HepG2 (cell line): Measurements from ENCODE around the gene ARHGAP45. TPM values are rescaled to one million over a fixed set of nuclear protein-coding genes. Genes with fewer than 3 reads are reported as not detected.

Experiments used
- DNMT1 ChIP-seq: sonication (generic); formaldehyde crosslinking; IDR thresholded peaks from 2 replicates; pipeline ENCODE4 v1.5.1; 2020; ENCODE audit warnings: mild to moderate bottlenecking, missing genetic modification reagents
- FOXJ3 ChIP-seq: sonication (generic); formaldehyde crosslinking; IDR thresholded peaks from 2 replicates; pipeline ENCODE4 v1.4.0; 2020; ENCODE audit warnings: missing genetic modification reagents, mild to moderate bottlenecking, borderline replicate concordance
- HNRNPK ChIP-seq: fragments of 200-400 bp; formaldehyde crosslinking; IDR thresholded peaks from 2 replicates; pipeline ENCODE4 v1.6.1; 2018; ENCODE audit warnings: low read length, low read depth, moderate library complexity, mild to moderate bottlenecking; ENCODE audit not compliant: poor library complexity, severe bottlenecking
- HOXA7 ChIP-seq: sonication (generic); formaldehyde crosslinking; IDR thresholded peaks from 2 replicates; pipeline ENCODE4 v1.8.1; 2022; ENCODE audit warnings: mild to moderate bottlenecking, missing genetic modification reagents, moderate library complexity
- MXI1 ChIP-seq: IDR thresholded peaks from 3 replicates; pipeline ENCODE4 v1.6.1; 2012; ENCODE audit warnings: low read depth, low read length, inconsistent platforms, borderline replicate concordance
- NFIB ChIP-seq: sonication (generic); formaldehyde crosslinking; IDR thresholded peaks from 2 replicates; pipeline ENCODE4 v1.9.0; 2021; ENCODE audit warnings: missing genetic modification reagents, mild to moderate bottlenecking, borderline replicate concordance
- TBX2 ChIP-seq: sonication (generic); formaldehyde crosslinking; IDR thresholded peaks from 2 replicates; pipeline ENCODE4 v1.5.0; 2020; ENCODE audit warnings: missing genetic modification reagents, mild to moderate bottlenecking, borderline replicate concordance
- TBX3 ChIP-seq: fragments of 450-650 bp; IDR thresholded peaks from 2 replicates; pipeline ENCODE4 v1.6.1; 2017; ENCODE audit warnings: antibody characterized with exemption, mild to moderate bottlenecking, inconsistent platforms, borderline replicate concordance
- XRCC5 ChIP-seq: fragments of 200-400 bp; formaldehyde crosslinking; optimal IDR thresholded peaks from 2 replicates; pipeline ENCODE3; 2017; ENCODE audit warnings: mild to moderate bottlenecking, low read length
- ZNF224 ChIP-seq: sonication (generic); formaldehyde crosslinking; IDR thresholded peaks from 2 replicates; pipeline ENCODE4 v1.5.0; 2020; ENCODE audit warnings: mild to moderate bottlenecking, missing genetic modification reagents
- ZNF547 ChIP-seq: sonication (generic); formaldehyde crosslinking; IDR thresholded peaks from 2 replicates; pipeline ENCODE4 v1.5.1; 2020; ENCODE audit warnings: mild to moderate bottlenecking, missing genetic modification reagents
- ZNF777 ChIP-seq: sonication (generic); formaldehyde crosslinking; IDR thresholded peaks from 2 replicates; pipeline ENCODE4 v1.4.0; 2020; ENCODE audit warnings: missing genetic modification reagents
- polyA plus RNA-seq, 8 experiments: library from polyadenylated mRNA; depleted of rRNA in 3 of 8; stranded (reverse) in 7 of 8; unstranded in 1 of 8; fragments of >200 nt; fragmentation: Illumina TruSeq in 4 of 8; extraction: Trizol in 4 of 8; gene quantifications; 2 replicates each; pipeline versions ENCODE4 v1.2.1 to v1.2.3, GENCODE V29; 2011 to 2016; ENCODE audit warnings: low read depth in 4 of 8, missing spikeins in 1 of 8, mixed read lengths in 1 of 8; ENCODE audit not compliant: insufficient read depth in 1 of 8
- total RNA-seq, 5 experiments: library from RNA; depleted of rRNA; stranded (reverse); fragments of >200 nt; fragmentation: Illumina TruSeq; extraction: Trizol; gene quantifications; 2 replicates each; pipeline ENCODE4 v1.2.3, GENCODE V29; 2016; ENCODE audit warnings: low read depth in 1 of 5
- TF ChIP-seq, protein P1 (sequence below): sonication (generic); formaldehyde crosslinking; IDR thresholded peaks from 2 replicates; pipeline ENCODE4 v1.9.0; 2021; ENCODE audit warnings: missing genetic modification reagents, mild to moderate bottlenecking, borderline replicate concordance
- TF ChIP-seq, protein P2 (sequence below): IDR thresholded peaks from 2 replicates; pipeline ENCODE4 v1.6.1; 2016; ENCODE audit warnings: missing compliant biosample characterization, missing genetic modification reagents, borderline replicate concordance
- TF ChIP-seq, protein P3 (sequence below): sonication (generic); formaldehyde crosslinking; IDR thresholded peaks from 2 replicates; pipeline ENCODE4 v1.4.0; 2020; ENCODE audit warnings: mild to moderate bottlenecking, missing genetic modification reagents
- TF ChIP-seq, protein P4 (sequence below): sonication (generic); formaldehyde crosslinking; IDR thresholded peaks from 2 replicates; pipeline ENCODE4 v1.4.0; 2020; ENCODE audit warnings: mild to moderate bottlenecking, missing genetic modification reagents
- TF ChIP-seq, protein P5 (sequence below): sonication (generic); formaldehyde crosslinking; IDR thresholded peaks from 2 replicates; pipeline ENCODE4 v1.4.0; 2020; ENCODE audit warnings: low read depth, mild to moderate bottlenecking, missing genetic modification reagents

Gene ARHGAP45
- total and polyA plus RNA-seq, 2 of the 13 experiments (the other 11 are each of a cell fraction or from before 2014, with no cell fraction given) = 0.84 to 32.0 TPM

DNA sequence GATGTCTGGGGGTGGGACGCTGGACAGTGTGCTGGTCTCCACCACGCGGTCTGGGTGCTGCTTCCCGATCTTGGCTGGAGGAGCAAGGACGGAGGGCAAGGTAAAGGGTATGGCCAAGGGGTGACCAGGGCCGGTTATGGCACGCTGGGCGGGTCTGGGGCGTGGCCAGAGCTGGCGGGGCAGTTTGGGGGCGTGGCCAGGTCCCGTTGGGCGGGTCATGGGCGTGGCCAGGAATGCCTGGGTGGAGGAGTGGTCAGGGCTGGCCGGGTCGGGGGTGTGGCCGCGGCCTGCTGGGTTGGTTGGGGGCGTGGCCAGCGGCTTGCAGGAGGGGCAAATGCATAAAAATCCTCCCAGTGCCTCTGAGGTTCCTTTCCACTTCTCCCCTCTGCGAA is 56.0 kb downstream of the ARHGAP45 start (continued):
- no peak for TF ChIP-seq XRCC5
- no peak for TF ChIP-seq HNRNPK
- TF ChIP-seq, protein P1, sequence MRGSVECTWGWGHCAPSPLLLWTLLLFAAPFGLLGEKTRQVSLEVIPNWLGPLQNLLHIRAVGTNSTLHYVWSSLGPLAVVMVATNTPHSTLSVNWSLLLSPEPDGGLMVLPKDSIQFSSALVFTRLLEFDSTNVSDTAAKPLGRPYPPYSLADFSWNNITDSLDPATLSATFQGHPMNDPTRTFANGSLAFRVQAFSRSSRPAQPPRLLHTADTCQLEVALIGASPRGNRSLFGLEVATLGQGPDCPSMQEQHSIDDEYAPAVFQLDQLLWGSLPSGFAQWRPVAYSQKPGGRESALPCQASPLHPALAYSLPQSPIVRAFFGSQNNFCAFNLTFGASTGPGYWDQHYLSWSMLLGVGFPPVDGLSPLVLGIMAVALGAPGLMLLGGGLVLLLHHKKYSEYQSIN (CRISPR knock-in tag) = no peak
- TF ChIP-seq, protein P2, sequence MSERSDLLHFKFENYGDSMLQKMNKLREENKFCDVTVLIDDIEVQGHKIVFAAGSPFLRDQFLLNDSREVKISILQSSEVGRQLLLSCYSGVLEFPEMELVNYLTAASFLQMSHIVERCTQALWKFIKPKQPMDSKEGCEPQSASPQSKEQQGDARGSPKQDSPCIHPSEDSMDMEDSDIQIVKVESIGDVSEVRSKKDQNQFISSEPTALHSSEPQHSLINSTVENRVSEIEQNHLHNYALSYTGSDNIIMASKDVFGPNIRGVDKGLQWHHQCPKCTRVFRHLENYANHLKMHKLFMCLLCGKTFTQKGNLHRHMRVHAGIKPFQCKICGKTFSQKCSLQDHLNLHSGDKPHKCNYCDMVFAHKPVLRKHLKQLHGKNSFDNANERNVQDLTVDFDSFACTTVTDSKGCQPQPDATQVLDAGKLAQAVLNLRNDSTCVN = no peak
- no peak for TF ChIP-seq DNMT1
- TF ChIP-seq HOXA7 (CRISPR knock-in tag) = no peak
- TF ChIP-seq ZNF777 (CRISPR knock-in tag) = no peak
- TF ChIP-seq, protein P3, sequence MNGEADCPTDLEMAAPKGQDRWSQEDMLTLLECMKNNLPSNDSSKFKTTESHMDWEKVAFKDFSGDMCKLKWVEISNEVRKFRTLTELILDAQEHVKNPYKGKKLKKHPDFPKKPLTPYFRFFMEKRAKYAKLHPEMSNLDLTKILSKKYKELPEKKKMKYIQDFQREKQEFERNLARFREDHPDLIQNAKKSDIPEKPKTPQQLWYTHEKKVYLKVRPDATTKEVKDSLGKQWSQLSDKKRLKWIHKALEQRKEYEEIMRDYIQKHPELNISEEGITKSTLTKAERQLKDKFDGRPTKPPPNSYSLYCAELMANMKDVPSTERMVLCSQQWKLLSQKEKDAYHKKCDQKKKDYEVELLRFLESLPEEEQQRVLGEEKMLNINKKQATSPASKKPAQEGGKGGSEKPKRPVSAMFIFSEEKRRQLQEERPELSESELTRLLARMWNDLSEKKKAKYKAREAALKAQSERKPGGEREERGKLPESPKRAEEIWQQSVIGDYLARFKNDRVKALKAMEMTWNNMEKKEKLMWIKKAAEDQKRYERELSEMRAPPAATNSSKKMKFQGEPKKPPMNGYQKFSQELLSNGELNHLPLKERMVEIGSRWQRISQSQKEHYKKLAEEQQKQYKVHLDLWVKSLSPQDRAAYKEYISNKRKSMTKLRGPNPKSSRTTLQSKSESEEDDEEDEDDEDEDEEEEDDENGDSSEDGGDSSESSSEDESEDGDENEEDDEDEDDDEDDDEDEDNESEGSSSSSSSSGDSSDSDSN = no peak
- TF ChIP-seq FOXJ3 (CRISPR knock-in tag) = no peak
- TF ChIP-seq, protein P4, sequence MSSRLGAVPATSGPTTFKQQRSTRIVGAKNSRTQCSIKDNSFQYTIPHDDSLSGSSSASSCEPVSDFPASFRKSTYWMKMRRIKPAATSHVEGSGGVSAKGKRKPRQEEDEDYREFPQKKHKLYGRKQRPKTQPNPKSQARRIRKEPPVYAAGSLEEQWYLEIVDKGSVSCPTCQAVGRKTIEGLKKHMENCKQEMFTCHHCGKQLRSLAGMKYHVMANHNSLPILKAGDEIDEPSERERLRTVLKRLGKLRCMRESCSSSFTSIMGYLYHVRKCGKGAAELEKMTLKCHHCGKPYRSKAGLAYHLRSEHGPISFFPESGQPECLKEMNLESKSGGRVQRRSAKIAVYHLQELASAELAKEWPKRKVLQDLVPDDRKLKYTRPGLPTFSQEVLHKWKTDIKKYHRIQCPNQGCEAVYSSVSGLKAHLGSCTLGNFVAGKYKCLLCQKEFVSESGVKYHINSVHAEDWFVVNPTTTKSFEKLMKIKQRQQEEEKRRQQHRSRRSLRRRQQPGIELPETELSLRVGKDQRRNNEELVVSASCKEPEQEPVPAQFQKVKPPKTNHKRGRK (CRISPR knock-in tag) = no peak
- TF ChIP-seq TBX3 = no peak
- TF ChIP-seq ZNF547 (CRISPR knock-in tag) = no peak
- no peak for TF ChIP-seq TBX2 (CRISPR knock-in tag)
- TF ChIP-seq, protein P5, sequence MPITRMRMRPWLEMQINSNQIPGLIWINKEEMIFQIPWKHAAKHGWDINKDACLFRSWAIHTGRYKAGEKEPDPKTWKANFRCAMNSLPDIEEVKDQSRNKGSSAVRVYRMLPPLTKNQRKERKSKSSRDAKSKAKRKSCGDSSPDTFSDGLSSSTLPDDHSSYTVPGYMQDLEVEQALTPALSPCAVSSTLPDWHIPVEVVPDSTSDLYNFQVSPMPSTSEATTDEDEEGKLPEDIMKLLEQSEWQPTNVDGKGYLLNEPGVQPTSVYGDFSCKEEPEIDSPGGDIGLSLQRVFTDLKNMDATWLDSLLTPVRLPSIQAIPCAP (CRISPR knock-in tag) = no peak
- TF ChIP-seq NFIB (CRISPR knock-in tag) = no peak
- TF ChIP-seq MXI1 = no peak
- no peak for TF ChIP-seq ZNF224 (CRISPR knock-in tag)
